HepG2 (cell line): ENCODE results near the gene GATD1. TPM values are rescaled to one million over a fixed set of nuclear protein-coding genes. Genes with fewer than 3 reads are reported as not detected.

ENCODE experiments used
- DNMT1 ChIP-seq: sonication (generic); formaldehyde crosslinking; IDR thresholded peaks from 2 replicates; pipeline ENCODE4 v1.5.1; 2020; ENCODE audit warnings: mild to moderate bottlenecking, missing genetic modification reagents
- GTF2F1 ChIP-seq: fragments of 150-350 bp; IDR thresholded peaks from 2 replicates; pipeline ENCODE4 v1.6.1; 2014; ENCODE audit warnings: low read length
- HDAC6 ChIP-seq: fragments of 200-600 bp; sonication (generic); IDR thresholded peaks from 2 replicates; pipeline ENCODE4 v1.7.0; 2017; ENCODE audit warnings: mild to moderate bottlenecking, antibody characterized with exemption, low read length, low read depth
- IKZF1 ChIP-seq: fragments of 450-650 bp; IDR thresholded peaks from 2 replicates; pipeline ENCODE4 v1.7.1; 2016
- RBAK ChIP-seq: sonication (generic); formaldehyde crosslinking; IDR thresholded peaks from 2 replicates; pipeline ENCODE4 v1.5.1; 2020; ENCODE audit warnings: mild to moderate bottlenecking, missing genetic modification reagents
- SIN3B ChIP-seq: fragments of 150-350 bp; IDR thresholded peaks from 2 replicates; pipeline ENCODE4 v1.6.1; 2014; ENCODE audit warnings: low read length
- SNAI1 ChIP-seq: sonication (generic); formaldehyde crosslinking; IDR thresholded peaks from 2 replicates; pipeline ENCODE4 v1.5.0; 2020; ENCODE audit warnings: mild to moderate bottlenecking, missing genetic modification reagents, borderline replicate concordance
- YEATS4 ChIP-seq: sonication (generic); formaldehyde crosslinking; IDR thresholded peaks from 2 replicates; pipeline ENCODE4 v1.4.0; 2020; ENCODE audit warnings: missing genetic modification reagents, borderline replicate concordance
- ZNF329 ChIP-seq: sonication (generic); formaldehyde crosslinking; IDR thresholded peaks from 2 replicates; pipeline ENCODE4 v1.9.0; 2021; ENCODE audit warnings: low read depth, mild to moderate bottlenecking, missing genetic modification reagents
- ZNF44 ChIP-seq: sonication (generic); formaldehyde crosslinking; IDR thresholded peaks from 2 replicates; pipeline ENCODE4 v1.5.1; 2020; ENCODE audit warnings: mild to moderate bottlenecking, missing genetic modification reagents
- ZNF709 ChIP-seq: sonication (generic); formaldehyde crosslinking; IDR thresholded peaks from 2 replicates; pipeline ENCODE4 v1.5.0; 2020; ENCODE audit warnings: mild to moderate bottlenecking, missing genetic modification reagents
- ZNF792 ChIP-seq: IDR thresholded peaks from 2 replicates; pipeline ENCODE4 v1.6.1; 2016
- ZNF839 ChIP-seq: sonication (generic); formaldehyde crosslinking; IDR thresholded peaks from 2 replicates; pipeline ENCODE4 v1.4.0; 2020; ENCODE audit warnings: missing genetic modification reagents, mild to moderate bottlenecking, borderline replicate concordance
- polyA plus RNA-seq, 8 experiments: library from polyadenylated mRNA; depleted of rRNA in 3 of 8; stranded (reverse) in 7 of 8; unstranded in 1 of 8; fragments of >200 nt; fragmentation: Illumina TruSeq in 4 of 8; extraction: Trizol in 4 of 8; gene quantifications; 2 replicates each; pipeline versions ENCODE4 v1.2.1 to v1.2.3, GENCODE V29; 2011 to 2016; ENCODE audit warnings: low read depth in 4 of 8, missing spikeins in 1 of 8, mixed read lengths in 1 of 8; ENCODE audit not compliant: insufficient read depth in 1 of 8
- total RNA-seq, 5 experiments: library from RNA; depleted of rRNA; stranded (reverse); fragments of >200 nt; fragmentation: Illumina TruSeq; extraction: Trizol; gene quantifications; 2 replicates each; pipeline ENCODE4 v1.2.3, GENCODE V29; 2016; ENCODE audit warnings: low read depth in 1 of 5
- TF ChIP-seq, protein P1 (sequence below): IDR thresholded peaks from 2 replicates; pipeline ENCODE4 v1.6.1; 2016; ENCODE audit warnings: control low read depth
- TF ChIP-seq, protein P2 (sequence below): sonication (generic); formaldehyde crosslinking; IDR thresholded peaks from 2 replicates; pipeline ENCODE4 v1.8.0; 2022; ENCODE audit warnings: mild to moderate bottlenecking, missing genetic modification reagents, borderline replicate concordance
- TF ChIP-seq, protein P3 (sequence below): sonication (generic); formaldehyde crosslinking; IDR thresholded peaks from 2 replicates; pipeline ENCODE4 v1.5.0; 2020; ENCODE audit warnings: mild to moderate bottlenecking, missing genetic modification reagents, moderate library complexity
- TF ChIP-seq, protein P4 (sequence below): sonication (generic); formaldehyde crosslinking; IDR thresholded peaks from 2 replicates; pipeline ENCODE4 v1.5.0; 2020; ENCODE audit warnings: mild to moderate bottlenecking, missing genetic modification reagents
- TF ChIP-seq, protein P5 (sequence below): sonication (generic); formaldehyde crosslinking; IDR thresholded peaks from 2 replicates; pipeline ENCODE4 v1.4.0; 2020; ENCODE audit warnings: missing genetic modification reagents, borderline replicate concordance

GATD1 gene
- total and polyA plus RNA-seq, 2 of the 13 experiments (the other 11 are each of a cell fraction or from before 2014, with no cell fraction given), result 31.3 to 60.5 TPM

DNA sequence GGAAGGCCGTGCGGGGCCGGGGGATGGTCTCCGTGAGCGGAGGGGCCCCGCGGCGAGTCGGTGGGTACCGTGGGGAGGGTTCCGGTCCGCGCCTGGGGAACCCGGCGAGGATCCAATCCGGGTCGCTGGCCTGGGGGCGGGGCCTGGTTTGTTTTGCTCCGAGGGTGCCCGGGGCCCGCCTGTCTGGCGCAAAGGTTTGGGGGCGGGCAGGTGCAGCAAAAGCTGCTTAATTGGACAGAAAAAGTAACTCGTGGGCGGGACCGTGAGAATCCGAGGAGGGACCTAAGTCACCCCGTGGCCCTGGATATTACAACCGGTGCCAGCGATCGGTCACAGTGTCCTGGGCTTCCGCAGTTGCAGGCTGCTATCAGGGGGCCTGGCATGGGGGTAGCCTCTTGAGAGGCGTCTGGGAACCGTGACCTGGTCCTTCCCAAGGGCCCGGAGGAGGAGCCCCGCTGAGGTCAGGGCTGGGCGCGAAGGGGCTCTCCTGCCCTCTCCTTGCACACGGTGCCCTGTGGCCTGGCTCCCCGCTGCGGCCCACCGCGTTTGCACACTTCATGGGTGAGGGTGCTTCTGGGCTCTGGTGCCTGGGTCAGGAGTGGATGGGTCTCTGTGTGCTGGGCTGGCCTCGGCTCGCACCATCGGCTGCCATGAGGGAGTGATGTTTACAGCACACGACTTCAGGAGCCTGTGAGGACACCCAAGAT, 42.8 kb upstream of the GATD1 start (continued):
- TF ChIP-seq, protein P1, sequence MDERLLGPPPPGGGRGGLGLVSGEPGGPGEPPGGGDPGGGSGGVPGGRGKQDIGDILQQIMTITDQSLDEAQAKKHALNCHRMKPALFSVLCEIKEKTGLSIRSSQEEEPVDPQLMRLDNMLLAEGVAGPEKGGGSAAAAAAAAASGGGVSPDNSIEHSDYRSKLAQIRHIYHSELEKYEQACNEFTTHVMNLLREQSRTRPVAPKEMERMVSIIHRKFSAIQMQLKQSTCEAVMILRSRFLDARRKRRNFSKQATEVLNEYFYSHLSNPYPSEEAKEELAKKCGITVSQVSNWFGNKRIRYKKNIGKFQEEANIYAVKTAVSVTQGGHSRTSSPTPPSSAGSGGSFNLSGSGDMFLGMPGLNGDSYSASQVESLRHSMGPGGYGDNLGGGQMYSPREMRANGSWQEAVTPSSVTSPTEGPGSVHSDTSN, result no peak
- TF ChIP-seq RBAK (no peak), GTF2F1 (no peak), SIN3B (no peak), HDAC6 (no peak), IKZF1 (no peak), ZNF44 (no peak), ZNF792 (CRISPR knock-in tag) (no peak), YEATS4 (CRISPR knock-in tag) (peak; percentile 8; the same call in 1 of the 2 replicates), ZNF709 (no peak), ZNF839 (no peak), ZNF329 (CRISPR knock-in tag) (no peak), SNAI1 (CRISPR knock-in tag) (no peak), DNMT1 (CRISPR knock-in tag) (no peak)
- TF ChIP-seq, protein P2, sequence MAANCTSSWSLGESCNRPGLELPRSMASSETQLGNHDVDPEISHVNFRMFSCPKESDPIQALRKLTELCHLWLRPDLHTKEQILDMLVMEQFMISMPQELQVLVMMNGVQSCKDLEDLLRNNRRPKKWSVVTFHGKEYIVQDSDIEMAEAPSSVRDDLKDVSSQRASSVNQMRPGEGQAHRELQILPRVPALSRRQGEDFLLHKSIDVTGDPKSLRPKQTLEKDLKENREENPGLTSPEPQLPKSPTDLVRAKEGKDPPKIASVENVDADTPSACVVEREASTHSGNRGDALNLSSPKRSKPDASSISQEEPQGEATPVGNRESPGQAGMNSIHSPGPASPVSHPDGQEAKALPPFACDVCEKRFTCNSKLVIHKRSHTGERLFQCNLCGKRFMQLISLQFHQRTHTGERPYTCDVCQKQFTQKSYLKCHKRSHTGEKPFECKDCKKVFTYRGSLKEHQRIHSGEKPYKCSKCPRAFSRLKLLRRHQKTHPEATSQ (CRISPR knock-in tag), result no peak
- TF ChIP-seq, protein P3, sequence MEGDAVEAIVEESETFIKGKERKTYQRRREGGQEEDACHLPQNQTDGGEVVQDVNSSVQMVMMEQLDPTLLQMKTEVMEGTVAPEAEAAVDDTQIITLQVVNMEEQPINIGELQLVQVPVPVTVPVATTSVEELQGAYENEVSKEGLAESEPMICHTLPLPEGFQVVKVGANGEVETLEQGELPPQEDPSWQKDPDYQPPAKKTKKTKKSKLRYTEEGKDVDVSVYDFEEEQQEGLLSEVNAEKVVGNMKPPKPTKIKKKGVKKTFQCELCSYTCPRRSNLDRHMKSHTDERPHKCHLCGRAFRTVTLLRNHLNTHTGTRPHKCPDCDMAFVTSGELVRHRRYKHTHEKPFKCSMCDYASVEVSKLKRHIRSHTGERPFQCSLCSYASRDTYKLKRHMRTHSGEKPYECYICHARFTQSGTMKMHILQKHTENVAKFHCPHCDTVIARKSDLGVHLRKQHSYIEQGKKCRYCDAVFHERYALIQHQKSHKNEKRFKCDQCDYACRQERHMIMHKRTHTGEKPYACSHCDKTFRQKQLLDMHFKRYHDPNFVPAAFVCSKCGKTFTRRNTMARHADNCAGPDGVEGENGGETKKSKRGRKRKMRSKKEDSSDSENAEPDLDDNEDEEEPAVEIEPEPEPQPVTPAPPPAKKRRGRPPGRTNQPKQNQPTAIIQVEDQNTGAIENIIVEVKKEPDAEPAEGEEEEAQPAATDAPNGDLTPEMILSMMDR (CRISPR knock-in tag), result no peak
- TF ChIP-seq, protein P4, sequence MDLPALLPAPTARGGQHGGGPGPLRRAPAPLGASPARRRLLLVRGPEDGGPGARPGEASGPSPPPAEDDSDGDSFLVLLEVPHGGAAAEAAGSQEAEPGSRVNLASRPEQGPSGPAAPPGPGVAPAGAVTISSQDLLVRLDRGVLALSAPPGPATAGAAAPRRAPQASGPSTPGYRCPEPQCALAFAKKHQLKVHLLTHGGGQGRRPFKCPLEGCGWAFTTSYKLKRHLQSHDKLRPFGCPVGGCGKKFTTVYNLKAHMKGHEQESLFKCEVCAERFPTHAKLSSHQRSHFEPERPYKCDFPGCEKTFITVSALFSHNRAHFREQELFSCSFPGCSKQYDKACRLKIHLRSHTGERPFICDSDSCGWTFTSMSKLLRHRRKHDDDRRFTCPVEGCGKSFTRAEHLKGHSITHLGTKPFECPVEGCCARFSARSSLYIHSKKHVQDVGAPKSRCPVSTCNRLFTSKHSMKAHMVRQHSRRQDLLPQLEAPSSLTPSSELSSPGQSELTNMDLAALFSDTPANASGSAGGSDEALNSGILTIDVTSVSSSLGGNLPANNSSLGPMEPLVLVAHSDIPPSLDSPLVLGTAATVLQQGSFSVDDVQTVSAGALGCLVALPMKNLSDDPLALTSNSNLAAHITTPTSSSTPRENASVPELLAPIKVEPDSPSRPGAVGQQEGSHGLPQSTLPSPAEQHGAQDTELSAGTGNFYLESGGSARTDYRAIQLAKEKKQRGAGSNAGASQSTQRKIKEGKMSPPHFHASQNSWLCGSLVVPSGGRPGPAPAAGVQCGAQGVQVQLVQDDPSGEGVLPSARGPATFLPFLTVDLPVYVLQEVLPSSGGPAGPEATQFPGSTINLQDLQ (CRISPR knock-in tag), result no peak
- TF ChIP-seq, protein P5, sequence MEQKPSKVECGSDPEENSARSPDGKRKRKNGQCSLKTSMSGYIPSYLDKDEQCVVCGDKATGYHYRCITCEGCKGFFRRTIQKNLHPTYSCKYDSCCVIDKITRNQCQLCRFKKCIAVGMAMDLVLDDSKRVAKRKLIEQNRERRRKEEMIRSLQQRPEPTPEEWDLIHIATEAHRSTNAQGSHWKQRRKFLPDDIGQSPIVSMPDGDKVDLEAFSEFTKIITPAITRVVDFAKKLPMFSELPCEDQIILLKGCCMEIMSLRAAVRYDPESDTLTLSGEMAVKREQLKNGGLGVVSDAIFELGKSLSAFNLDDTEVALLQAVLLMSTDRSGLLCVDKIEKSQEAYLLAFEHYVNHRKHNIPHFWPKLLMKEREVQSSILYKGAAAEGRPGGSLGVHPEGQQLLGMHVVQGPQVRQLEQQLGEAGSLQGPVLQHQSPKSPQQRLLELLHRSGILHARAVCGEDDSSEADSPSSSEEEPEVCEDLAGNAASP, result no peak
